Skin of body (tissue), 2 donors: Measurements from ENCODE around the gene CIRBP. TPM values are rescaled to one million over a fixed set of nuclear protein-coding genes. Genes with fewer than 3 reads are reported as not detected.
A peak's percentile ranks its signal among the peaks of the same experiment; 100 is the strongest.

Experiments
- DNase-seq: peaks from one replicate; lab custom pipeline; 2025; lab: John Stamatoyannopoulos, UW
- total RNA-seq: library from RNA; depleted of rRNA; stranded (reverse); fragments of >200 nt; gene quantifications from one replicate; pipeline ENCODE4 v1.2.3, GENCODE V29; 2014

The CIRBP gene
- 267 TPM for total RNA-seq

DNA sequence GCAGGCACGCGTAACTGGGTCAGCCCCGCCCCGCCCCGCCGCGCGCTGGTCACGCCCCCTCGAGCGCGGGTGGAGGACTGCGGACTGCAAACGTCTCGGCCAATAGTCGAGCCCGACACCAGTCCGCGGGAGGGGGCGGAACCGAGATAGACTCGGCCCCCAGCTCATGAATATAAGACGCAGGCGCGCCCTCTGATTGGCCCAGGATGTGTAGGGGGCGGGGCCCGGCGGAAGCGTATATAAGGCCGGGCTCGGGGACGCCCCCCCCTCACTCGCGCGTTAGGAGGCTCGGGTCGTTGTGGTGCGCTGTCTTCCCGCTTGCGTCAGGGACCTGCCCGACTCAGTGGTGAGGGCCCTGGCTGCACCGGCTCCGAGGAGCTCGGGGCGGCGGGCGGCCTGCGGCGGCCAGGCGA, at the start of gene CIRBP:
Gene CIRBP, plus strand, starts transcription at position 268 of the 413 bp plus-strand sequence. CDS start 1,602 bp downstream, outside the sequence.
- DNase-seq = peak; percentile 98

DNA sequence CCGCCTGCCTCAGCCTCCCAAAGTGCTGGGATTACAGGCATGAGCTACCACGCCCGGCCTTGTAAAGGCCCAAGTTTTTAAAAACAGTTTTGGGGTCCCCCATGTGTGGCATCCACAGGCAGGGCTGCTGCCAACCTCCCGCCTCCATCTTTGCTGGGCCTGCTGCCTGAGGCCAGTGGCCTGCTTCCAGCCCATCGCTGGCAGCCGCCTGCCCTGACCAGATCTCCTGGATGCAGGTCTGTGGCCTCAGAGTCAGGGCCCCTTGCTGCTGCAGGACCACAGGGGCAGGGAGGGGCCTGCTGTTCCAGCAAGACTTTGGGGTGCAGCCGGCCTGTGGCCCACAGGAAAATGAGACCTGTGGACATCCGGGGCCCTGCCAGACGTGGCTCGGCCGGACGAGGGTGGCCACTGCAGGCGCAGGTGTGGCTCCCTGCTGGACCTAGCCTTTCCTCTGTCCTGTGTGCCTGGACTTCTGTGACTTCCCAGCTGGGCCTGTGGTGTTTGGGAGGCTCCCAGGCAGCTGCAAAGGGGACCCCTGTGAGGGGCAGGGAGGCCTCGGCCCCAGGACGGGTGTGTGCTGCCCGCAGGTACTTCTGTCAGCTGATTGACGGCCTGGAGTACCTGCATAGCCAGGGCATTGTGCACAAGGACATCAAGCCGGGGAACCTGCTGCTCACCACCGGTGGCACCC, 49.2 kb upstream of the CIRBP start:
- no peak for DNase-seq

DNA sequence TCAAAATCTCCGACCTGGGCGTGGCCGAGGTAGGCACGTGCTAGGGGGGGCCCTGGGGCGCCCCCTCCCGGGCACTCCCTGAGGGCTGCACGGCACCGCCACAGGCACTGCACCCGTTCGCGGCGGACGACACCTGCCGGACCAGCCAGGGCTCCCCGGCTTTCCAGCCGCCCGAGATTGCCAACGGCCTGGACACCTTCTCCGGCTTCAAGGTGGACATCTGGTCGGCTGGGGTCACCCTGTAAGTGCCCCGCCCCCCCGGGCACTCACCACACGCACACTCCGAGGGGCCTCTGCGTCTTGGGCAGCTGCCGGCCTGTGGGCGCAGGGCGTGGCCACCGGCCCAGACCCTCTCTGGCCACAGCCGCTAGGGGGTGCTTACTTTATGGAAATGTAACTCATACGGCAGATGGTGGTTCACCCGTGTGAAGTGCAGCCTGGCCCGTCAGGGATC, 48.6 kb upstream of the CIRBP start:
- DNase-seq = no peak

DNA sequence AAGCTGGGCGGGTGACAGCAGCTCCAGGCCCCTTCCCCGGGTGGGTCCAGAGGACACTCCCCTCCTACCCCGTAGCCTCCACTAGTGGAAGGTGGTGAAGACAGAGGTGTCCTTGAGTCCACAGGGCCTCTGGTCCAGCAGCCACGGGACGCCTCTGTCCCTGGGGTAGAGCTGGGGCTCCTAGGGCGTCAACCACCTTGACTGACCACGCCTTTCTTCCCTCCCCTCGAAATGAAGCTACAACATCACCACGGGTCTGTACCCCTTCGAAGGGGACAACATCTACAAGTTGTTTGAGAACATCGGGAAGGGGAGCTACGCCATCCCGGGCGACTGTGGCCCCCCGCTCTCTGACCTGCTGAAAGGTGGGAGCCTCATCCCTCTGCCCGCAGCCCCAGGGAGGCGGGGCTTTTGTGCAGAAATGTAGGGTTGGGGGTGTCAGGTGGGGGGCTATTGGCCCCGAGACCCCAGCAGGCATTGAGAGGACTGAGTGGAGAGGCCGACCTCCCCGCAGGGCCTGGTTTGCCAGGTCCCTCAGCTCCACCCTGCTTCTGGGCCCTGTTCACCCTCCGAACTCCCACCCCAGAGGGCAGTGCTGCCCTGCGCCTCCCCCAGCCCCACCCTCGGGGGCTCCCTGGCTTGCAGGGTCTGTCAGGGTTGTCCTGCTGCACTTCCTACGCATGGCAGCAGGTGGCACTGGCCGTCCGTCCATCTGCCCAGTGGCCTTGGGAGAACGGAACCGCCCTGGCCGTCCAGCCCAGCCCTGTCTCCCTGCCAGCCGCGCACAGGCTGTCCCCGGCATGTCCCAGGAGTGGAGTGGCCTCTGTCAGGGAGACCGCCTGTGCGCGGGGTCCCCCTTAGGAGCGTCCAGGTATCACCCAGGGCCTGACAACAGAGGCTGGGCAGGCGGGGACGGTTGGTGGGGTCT, 47.9 kb upstream of the CIRBP start:
- DNase-seq = no peak

GRCh38 chr19:1221904-1222255, 47.3 kb upstream of the CIRBP start:
- DNase-seq = no peak

DNA sequence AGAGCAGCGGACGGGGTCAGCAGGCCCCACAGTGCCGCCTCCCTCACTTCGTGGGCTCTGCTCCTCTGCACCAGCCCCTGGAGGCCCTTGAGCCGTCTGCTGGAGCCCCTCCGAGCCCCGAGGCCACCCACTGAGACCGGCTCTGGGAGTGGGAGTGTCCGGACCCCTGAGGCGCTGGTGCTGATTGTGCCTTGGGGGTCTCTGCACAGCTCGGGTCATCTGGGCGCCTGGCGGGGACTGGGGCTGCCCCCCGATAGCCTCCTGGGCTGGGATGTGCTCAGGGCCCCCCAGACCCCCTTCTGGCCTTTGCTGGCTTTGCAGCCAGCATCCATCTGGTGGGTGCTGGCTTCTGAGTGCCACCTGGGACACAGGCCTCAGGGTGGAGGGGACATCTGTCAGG, 46.7 kb upstream of the CIRBP start:
- no peak for DNase-seq

DNA sequence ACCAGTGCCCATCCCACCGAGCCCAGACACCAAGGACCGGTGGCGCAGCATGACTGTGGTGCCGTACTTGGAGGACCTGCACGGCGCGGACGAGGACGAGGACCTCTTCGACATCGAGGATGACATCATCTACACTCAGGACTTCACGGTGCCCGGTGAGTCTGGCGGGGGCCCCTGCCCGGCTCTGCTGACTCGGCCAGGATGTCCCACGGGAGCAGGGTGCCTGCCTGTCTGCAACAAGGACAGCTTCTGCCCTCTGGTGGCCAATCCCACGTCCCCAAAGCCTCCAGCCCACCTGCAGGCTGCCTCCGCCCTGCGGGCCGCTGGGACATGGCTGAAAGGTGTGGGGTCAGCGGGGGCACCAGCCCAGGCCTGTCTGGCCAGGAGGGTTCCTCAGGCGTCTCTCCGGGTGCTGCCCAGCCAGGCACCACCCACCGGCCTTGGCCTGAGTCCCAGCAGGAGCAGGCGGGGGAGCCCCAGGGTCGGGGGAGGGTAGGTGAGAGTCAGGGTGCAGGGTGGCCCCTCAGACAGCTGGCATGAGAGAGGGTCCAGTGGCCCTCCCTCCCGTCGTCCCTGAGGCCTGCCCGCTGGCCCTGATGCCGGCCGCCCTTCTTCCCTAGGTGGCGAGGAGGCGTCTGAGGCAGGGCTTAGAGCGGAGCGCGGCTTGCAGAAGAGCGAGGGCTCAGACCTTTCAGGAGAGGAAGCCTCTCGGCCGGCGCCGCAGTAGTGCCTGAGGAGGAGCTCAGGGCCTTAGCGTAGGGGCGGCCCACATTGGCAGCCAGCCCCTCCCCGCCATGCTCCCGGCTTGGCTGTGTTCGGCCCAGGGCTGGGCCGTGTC, 45.9 kb upstream of the CIRBP start:
- DNase-seq = no peak

GRCh38 chr19:1224047-1224825, 44.9 kb upstream of the CIRBP start:
- DNase-seq = no peak

DNA sequence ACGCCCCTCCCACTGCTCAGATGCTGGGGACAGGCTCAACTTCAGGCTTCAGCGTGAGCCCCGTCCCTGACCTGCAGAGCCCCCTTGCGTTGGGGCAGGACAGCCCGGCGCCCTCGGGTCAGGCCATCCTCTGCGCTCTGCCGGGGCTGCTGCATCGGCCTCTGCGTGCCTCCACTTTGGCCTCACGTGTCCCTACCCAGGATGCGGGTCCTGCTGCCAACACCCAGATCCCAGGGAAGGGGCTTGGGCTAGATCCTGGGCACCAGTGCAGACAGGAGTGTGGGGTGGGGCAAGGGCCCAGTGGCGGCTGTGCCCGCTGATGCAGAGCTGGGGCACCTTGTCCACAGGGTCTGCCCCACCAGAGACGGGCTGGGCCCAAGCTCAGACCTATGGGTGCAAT, 44.3 kb upstream of the CIRBP start:
- no peak for DNase-seq

- no peak for DNase-seq
Measured at GRCh38 chr19:1225440-1226226, 43.5 kb upstream of the CIRBP start.

- DNase-seq = no peak
Measured at GRCh38 chr19:1226227-1226518, 43.0 kb upstream of the CIRBP start.

DNA sequence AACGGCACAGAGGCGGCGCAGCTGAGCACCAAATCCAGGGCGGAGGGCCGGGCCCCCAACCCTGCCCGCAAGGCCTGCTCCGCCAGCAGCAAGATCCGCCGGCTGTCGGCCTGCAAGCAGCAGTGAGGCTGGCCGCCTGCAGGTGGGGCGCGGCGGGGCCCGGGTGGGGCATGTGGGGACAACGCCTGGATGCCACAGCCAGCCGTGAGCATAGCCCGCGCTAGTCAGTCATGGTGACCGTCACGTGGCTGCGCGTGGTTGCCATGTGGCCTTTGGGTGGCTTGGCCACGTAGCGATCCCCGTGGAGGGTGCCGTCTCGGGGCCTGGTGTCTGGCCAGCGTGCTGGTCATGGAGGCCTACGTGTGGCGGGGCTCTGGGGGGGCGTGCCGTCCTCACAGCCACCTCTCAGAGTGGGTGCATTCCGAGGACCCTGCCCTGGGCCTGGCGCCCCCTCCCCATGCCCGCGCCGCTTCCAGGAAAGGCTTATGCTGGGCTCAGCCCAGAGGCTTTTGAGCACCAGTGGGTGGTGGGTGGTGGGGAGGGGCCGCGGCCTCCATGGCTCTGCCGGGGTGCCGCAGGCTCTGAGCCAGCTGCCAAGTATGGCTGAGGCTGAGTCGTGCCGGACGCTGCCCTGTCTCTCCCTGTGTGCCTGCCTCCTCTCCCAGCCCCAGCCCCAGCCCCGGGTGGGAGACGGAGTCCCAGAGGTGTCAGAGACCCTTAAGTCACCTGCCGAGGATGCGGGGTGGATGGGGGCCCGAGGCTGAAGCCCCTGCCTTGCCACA, 42.4 kb upstream of the CIRBP start:
- no peak for DNase-seq

GRCh38 chr19:1227304-1228054, 41.7 kb upstream of the CIRBP start:
- no peak for DNase-seq

- no peak for DNase-seq
Measured at GRCh38 chr19:1228161-1228957, 40.8 kb upstream of the CIRBP start.

- no peak for DNase-seq
Measured at GRCh38 chr19:1229056-1229923, 39.8 kb upstream of the CIRBP start.

DNA sequence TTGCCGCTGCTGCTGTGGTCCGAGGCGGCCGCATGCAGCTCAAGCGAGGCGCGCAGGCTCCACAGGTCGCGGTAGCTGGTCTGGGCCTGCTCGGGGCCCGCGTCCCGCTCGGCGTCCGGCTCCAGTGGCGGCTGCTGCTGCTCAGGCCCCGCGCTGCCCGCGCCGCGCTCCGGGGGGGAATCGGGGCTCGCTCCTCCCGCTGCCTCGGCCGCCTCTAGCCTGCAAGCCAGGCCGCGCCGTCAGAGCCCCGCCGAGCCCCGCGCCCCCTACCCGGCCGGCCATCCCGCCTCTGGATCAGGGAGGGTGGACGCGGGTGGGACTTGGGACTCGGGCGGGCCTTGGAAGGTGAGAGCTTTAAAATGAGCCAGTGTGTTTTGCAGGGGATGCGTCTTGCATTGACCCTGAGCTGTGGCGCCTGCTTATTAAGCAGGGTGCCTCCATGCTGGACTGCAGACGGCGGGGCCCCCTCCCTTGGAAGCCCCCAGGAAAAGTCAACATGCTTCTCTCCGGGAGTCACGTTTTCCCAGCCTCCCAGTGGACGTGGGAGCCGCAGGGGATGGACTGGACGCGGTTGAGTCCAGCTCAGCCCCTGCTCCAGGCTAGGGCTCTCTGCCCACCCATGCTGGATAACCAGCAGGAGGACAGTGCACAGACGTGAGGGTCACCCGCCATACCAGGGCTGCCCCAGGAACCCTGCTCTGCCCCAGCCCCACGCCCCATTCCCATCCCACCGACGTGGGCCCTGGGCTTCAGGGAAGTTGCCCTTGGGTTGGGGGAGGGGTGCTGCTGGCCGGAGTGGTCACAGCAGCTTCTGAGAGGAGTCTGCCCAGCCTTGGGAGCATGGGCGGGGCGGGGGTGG, 39.0 kb upstream of the CIRBP start:
- DNase-seq = no peak
